ENCODE data around the gene ABCC1.

Gene ABCC1

GRCh38 chr16:16050106-16050505 is 100.7 kb downstream of the ABCC1 start:
- DNase-seq: no peak

DNA sequence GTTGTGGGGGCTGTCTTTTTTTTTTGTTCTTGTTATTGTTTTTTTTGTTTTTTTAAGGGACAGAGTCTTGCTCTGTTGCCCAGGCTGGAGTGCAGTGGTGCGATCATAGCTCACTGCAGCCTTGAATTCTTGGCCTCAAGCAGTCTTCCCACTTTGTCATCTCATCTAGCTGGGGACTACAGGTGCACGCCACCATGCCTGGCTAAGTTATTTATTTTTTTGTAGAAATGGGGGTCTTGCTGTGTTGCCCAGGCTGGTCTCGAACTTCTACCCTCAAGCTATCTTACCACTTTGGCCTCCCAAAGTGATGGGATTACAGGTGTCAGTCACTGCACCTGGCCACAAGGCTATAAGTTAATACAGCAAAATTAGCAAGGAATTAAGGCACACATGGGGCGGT is 101.7 kb downstream of the ABCC1 start:
- no peak for DNase-seq

DNA sequence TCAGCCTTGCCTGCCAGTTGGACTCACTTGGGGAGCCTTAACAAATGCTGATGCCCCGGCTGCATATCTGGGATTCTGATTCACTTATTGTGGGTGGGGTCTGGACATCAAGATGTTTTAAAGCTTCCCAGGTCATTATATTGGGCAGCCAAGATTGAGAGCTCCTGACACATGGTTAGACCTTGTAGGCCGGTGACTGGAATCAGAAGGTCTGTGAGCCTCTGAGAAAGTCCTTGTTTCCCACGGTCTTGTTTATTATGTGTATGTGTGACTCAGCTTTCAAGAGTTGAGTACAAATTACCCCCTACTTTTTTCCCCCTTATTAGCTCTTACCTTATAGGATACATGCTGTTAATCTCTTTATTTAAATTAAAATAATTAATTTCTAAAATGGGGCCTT is 103.5 kb downstream of the ABCC1 start:
- DNase-seq: no peak

DNA sequence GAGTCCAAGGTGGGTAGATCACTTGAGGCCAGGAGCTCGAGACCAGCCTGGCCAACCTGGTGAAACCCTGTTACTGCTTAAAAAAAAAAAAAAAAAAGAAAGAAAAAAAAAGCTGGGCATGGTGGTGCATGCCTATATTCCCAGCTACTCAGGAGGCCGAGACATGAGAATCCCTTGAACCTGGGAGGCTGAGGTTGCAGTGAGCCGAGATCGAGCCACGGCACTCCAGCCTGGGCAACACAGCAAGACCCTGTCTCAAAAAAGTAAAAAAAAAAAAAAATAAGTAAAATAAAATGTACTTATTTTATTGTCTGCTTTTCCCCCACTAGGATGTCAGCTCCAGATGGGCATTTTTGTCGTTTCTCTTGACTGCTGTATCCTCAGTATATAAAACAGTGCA is 107.7 kb downstream of the ABCC1 start:
- DNase-seq: no peak

DNA sequence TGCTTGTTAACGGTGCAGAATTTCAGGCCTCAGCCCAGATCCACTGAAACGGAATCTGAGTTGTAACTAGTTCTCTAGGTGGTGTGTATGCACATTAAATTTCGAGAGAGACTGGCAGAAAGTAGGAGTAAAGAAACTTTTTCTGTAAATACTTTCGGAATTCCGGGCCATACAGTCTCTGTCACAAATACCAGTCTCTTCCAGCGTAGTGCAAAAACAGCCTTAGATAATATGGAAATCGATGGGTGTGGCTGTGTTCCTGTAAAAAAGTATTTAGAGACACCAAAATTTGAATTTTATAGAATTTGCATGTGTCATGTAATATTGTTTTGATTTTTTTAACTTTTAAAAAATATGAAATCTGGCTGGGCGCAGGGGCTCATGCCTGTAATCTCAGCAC is 109.7 kb downstream of the ABCC1 start:
- no peak for DNase-seq

DNA sequence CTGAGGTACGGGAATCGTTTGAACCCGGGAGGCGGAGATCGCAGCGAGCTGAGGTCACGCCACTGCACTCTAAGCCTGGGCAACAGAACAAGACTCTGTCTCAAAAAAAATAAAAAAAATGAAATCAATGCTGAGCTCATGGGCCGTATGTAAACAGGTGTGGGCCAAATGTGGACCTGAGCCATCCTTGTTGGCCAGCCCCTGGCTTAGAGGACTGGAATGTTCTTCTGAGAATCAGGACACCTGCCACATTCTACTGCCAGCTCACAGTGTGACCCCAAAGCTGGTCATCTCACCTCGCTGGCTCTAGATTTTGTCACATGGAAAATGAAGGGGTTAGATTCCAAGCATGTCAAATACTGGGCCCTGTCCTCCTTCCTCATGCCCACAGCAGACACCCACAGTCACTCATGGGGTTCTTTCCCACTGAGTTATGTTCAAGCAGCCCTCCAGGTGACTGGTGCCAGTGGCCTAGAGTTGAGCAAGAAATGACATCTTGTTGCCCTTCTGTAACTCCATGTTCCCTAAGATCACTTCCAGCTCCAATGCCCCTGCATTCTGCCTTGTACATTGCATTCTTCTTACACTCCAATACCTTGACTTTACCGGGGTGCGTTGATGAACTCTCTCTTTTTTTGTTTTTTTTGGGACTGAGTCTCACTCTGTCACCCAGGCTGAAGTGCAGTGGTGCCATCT is 110.6 kb downstream of the ABCC1 start:
- DNase-seq: no peak

GRCh38 chr16:16062023-16062937 is 112.9 kb downstream of the ABCC1 start:
- DNase-seq: no peak

DNA sequence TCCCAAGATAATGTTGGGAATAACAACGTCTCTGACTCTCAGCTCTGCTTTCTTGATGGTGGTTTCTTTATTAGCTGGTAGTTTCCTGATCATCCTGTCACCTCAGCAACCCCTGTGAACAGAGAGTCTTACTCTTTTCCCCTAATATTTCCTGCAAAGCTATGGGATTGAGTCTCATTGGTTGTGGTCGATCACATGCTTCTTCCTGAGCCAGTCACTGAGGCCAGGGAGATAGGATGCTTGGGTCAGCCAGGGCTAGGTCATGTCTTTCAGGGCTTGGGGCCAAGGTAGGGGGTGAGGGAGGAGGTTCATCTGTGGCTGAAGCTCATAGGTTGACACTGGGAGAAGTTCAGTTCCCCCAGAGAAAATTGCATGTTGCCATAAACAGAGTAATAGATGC is 114.3 kb downstream of the ABCC1 start:
- DNase-seq: no peak

DNA sequence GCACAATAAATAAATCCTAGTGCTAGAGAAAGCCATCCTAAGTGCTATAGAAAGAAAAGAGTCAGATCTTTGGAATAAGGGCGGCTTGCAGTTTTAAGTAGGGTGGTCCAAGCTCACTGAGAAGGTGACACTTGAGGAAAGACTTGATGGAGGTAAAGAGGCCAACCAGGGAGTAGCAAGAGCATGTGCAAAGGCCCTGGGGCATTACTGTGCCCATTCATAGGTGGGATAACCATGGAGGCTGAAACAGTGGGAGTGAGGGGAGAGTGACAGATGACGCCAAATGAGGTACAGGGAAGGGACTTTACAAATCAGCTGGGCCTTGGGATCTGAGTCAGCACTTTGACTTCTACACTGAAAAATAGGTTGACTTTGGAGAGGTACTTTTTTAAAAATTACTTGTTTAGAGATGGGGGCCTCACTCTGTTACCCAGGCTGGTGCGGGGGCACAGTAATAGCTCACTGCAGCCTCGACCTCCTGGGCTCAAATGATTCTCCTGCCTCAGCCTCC is 115.5 kb downstream of the ABCC1 start:
- no peak for DNase-seq

DNA sequence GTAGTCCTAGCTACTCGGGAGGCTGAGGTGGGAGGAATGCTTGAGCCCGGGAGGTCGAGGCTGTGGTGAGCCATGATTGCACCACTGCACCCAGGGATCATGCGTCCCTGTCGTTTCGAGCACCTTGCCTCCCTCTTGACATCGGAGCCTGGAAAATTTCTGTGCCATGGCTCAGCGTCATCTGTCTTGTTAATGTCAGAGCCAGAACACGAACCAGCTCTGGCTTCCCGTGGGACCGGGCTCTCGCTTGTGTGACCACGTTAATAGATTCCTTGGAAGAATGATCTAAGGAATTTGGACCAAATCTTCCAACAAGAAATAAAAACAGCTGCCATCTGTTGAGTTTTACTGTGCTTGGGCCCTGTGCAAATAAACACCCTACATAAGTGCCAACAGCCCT is 117.7 kb downstream of the ABCC1 start:
- DNase-seq: no peak

DNA sequence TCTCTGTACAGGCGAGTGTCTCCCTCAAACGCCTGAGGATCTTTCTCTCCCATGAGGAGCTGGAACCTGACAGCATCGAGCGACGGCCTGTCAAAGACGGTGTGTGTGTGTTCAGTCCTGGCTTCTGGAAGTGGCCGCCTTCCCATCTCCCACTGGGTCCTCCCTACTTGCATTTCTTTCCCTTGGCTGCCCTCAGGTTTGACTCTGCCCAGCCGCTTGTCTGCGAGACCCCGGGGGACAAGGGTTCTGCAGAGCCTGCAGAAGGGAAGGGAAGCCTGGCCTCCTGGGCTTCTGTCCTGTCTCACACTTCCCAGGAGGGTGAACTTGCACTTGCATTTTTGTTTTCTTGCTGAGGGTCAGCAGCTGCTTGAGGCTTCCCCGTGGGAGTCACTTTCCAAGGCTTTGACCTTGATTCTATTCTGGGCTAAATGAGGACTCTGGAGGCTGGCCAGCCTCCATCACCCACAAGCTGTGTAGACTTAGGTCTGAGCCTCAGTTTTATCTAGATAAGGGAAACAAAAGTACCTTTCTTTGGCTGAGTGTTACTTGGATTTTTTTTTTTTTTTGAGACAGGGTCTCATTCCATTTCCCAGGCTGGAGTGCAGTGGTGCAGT is 122.3 kb downstream of the ABCC1 start:
- no peak for DNase-seq

- DNase-seq: no peak
These were observed 123.7 kb downstream of the ABCC1 start for GRCh38 chr16:16073001-16073545.

GRCh38 chr16:16073891-16074881 is 124.8 kb downstream of the ABCC1 start:
- no peak for DNase-seq

DNA sequence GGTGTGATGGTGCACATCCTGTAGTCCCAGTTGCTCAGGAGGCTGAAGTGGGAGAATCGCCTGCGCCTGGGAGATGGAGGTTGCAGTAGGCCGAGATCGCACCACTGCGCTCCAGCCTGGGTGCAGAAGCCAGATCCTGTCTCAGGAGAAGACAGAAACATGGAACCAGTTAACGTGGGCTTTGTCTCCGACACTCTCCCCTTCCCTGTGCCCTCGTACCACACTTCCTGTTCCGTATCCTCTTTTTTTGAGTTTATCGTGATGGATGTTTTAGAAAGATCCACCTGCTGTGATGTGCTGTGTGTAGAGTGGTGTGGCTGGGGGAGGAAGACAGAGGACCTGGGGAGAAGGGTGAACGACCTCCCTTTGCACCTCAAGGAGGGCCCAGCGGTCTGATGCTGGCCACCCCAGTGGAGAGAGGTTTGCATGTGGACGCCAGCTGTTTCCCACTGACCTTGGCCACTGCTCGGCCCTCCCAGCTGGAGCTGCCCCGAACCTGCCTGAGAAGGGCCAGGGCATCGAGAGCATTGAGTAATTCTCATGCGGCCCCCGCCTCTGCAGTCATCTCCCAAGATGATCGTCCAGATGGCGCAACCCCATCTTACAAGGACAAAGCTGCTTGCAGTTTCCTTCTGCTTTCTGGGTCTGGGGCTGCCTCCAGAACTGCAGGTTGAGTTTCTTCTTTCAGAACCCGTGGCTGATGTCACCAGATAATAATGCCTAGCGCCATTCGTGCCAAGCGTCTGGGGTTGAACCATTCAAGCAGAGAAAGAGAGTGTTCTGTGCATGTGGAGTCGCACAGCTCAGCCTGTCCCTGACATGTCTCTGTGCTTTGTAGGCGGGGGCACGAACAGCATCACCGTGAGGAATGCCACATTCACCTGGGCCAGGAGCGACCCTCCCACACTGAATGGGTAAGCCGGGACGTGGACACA is 126.3 kb downstream of the ABCC1 start:
- no peak for DNase-seq

- DNase-seq: no peak
These were observed 127.0 kb downstream of the ABCC1 start for GRCh38 chr16:16076423-16076813.

GRCh38 chr16:16080465-16081065 is 131.1 kb downstream of the ABCC1 start:
- no peak for DNase-seq

DNA sequence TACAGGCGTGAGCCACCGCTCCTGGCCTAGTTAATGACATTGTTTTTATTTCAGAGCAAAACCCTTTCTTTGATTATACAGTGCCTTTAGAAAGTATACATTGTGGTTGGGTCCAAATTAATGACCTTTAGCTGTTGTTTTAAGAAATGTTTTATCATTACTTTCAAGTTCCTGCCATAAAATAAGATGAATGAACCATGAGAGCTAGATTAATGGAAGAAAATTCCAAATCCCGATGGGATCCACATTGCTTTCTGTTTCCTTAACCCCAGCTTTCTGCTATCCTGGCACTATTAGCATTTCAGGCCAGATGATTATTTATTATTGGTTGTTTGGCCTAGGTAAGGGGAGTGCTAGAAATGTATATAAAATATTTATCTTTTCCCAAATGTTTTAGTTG is 131.7 kb downstream of the ABCC1 start:
- DNase-seq: no peak

- DNase-seq: no peak
These were observed 132.8 kb downstream of the ABCC1 start for GRCh38 chr16:16082255-16082654.

DNA sequence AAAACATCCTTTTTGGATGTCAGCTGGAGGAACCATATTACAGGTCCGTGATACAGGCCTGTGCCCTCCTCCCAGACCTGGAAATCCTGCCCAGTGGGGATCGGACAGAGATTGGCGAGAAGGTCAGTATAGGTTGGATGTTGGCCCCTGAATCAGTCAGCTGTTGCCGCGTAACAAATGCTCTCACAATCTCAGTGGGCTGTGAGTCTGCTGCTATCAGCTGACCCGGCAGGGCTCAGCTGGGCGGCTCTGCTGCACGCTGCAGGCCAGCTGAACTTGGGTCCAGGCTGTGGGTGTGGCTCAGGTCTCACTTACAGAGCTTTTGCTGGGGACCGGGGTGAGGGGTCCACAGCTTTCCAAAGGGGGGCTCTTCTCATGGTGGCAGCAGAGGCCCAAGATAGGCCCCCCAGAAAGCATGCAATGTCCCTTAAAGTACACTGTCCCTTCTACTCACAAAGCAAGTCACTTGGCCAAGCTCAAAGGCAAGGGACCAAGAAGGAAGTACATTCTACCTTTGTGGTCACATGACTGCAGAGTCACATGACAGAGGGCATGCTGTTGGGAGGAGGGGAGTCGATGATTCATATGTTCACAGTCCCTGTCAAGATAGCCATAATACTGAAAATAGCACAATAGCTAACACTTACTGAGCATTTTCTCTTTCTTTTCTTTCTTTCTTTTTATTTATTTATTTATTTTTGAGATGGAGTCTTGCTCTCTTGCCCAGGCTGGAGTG is 134.2 kb downstream of the ABCC1 start:
- no peak for DNase-seq

- no peak for DNase-seq
These were observed 135.5 kb downstream of the ABCC1 start for GRCh38 chr16:16084874-16085273.
